SK-N-SH treated with all-trans-retinoic acid at 6 μM for 48 hours (cell line): ENCODE results near the gene B3GNT3.

Experiments used
- ARNTL ChIP-seq: fragments of 450-650 bp; formaldehyde crosslinking; IDR thresholded peaks from 2 replicates; pipeline ENCODE4 v1.5.0; 2020; ENCODE audit warnings: low read depth, mild to moderate bottlenecking, moderate library complexity, borderline replicate concordance
- BACH2 ChIP-seq: fragments of 250-450 bp; sonication (Bioruptor Pico); IDR thresholded peaks from 2 replicates; pipeline ENCODE4 v1.9.0; 2021; ENCODE audit warnings: mild to moderate bottlenecking, borderline replicate concordance
- ISL1 ChIP-seq: fragments of 250-450 bp; sonication (Bioruptor Pico); IDR thresholded peaks from 2 replicates; pipeline ENCODE4 v2.1.2; 2022; ENCODE audit warnings: mild to moderate bottlenecking, moderate library complexity
- OSR1 ChIP-seq: fragments of 250-450 bp; sonication (Bioruptor Pico); IDR thresholded peaks from 2 replicates; pipeline ENCODE4 v1.8.0; 2022; ENCODE audit warnings: moderate library complexity, mild to moderate bottlenecking, inconsistent platforms
- PATZ1 ChIP-seq: fragments of 250-450 bp; sonication (Bioruptor Pico); IDR thresholded peaks from 2 replicates; pipeline ENCODE4 v1.8.0; 2020; ENCODE audit warnings: mild to moderate bottlenecking, moderate library complexity, borderline replicate concordance
- POU6F1 ChIP-seq: fragments of 250-450 bp; sonication (Bioruptor Pico); IDR thresholded peaks from 2 replicates; pipeline ENCODE4 v1.8.0; 2021; ENCODE audit warnings: low read depth, mild to moderate bottlenecking, moderate library complexity, borderline replicate concordance
- TSHZ2 ChIP-seq: fragments of 250-450 bp; sonication (Bioruptor Pico); IDR thresholded peaks from 2 replicates; pipeline ENCODE4 v1.5.0; 2020; ENCODE audit warnings: mild to moderate bottlenecking, moderate library complexity

- TF ChIP-seq POU6F1 = no peak
- no peak for TF ChIP-seq OSR1 (CRISPR knock-in tag)
- TF ChIP-seq ARNTL (CRISPR knock-in tag) = no peak
- no peak for TF ChIP-seq TSHZ2 (CRISPR knock-in tag)
- TF ChIP-seq BACH2 = no peak
- no peak for TF ChIP-seq PATZ1 (CRISPR knock-in tag)
- no peak for TF ChIP-seq ISL1 (CRISPR knock-in tag)
Measured at GRCh38 chr19:17796838-17797423, 2.0 kb downstream of the B3GNT3 start.
